ENCODE results near the gene TAF8.

TAF8 gene

GRCh38 chr6:42026540-42026939 is 23.8 kb upstream of the TAF8 start:
- Histone ChIP-seq H3K36me3 (ENCODE audit: control insufficient read depth, insufficient read depth, low read length) (no peaks in the 10 kb centered on the region), H3K4me3 (replicated peaks; ENCODE audit: low read depth, low read length) (no peak overlapping the region), H3K27me3 (replicated peaks; ENCODE audit: control insufficient read depth, insufficient read depth, low read length) (no peaks in the 10 kb centered on the region)
- no peak for DNase-seq (ENCODE audit: extremely low read depth, insufficient read length)
- TF ChIP-seq CTCF (IDR thresholded peaks at IDR 0.05; ENCODE audit: insufficient read depth, low read length, poor library complexity, severe bottlenecking), result no peak

DNA sequence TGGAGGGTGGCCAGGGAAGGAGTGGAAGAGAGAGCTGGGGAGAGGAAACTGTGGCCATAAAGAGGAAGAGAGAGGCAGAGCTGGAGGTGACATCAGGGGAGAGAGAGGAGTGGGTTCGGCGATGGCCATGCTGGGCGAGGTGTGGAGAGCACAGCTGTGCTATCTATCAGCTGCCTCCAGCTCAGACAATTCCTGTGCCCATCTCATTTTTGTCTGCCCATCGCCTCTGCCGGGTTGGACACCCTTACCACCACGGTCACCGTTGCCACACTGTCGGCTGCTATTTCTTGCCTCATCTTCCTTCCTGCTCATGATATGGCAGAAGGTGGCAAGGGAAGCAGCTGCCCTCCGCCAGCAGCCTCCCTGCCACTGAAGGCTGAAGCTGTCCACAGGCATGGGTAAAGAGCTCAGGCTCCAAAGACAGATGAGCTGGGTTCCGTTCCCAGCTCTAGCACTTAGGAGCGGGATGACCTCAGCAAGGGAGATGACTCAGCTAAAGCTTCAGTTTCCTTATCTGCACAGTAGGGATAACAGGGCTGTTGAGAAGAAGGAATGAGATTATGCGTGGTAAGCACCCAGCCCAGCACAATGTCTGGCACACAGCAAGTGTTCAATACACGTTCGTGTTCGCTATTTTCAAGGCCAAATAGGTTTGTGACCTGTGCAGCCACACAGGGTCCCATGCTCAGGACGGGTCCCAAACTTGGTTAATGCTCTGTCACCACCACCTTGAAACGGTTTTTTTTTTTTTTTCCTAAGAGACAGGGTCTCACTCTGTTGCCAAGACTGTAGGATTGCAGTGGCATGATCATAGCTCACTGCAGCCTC is 21.9 kb upstream of the TAF8 start:
- TF ChIP-seq CTCF (IDR thresholded peaks at IDR 0.05; ENCODE audit: insufficient read depth, low read length, poor library complexity, severe bottlenecking), result no peak
- no peak overlapping the region for H3K4me3 ChIP-seq (replicated peaks; ENCODE audit: low read depth, low read length)
- no peak for DNase-seq (ENCODE audit: extremely low read depth, insufficient read length)
- H3K27me3 ChIP-seq (replicated peaks; ENCODE audit: control insufficient read depth, insufficient read depth, low read length), result no peaks in the 10 kb centered on the region
- no peaks in the 10 kb centered on the region for H3K36me3 ChIP-seq (ENCODE audit: control insufficient read depth, insufficient read depth, low read length)

DNA sequence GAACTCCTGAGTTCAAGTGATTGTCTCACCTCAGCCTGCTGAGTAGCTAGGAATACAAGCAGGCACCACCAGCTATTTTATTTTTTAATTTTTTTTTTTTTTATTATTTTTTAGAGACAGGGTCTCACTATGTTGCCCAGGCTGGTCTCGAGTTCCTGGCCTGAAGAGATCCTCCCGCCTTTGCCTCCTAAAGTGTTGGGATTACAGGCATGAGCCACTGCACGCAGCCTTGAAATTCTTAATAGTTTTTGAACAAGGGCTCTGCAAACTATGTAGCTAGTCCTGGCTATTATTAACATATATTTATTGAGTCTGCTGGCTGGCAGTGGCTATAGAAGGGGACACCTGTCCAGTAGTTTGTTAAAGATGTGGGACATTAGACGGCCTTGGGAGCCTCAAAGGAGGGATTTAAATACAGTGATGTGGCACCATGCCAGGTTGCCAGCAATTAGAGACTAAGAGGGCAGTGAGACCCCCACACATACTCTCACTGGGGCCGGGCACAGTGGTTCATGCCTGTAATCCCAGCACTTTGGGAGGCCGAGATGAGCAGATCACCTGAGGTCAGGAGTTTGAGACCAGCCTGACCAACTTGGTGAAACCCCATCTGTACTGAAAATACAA is 21.1 kb upstream of the TAF8 start:
- no peak overlapping the region for H3K4me3 ChIP-seq (replicated peaks; ENCODE audit: low read depth, low read length)
- TF ChIP-seq CTCF (IDR thresholded peaks at IDR 0.05; ENCODE audit: insufficient read depth, low read length, poor library complexity, severe bottlenecking), result no peak
- no peaks in the 10 kb centered on the region for H3K36me3 ChIP-seq (ENCODE audit: control insufficient read depth, insufficient read depth, low read length)
- no peak for DNase-seq (ENCODE audit: extremely low read depth, insufficient read length)
- no peaks in the 10 kb centered on the region for H3K27me3 ChIP-seq (replicated peaks; ENCODE audit: control insufficient read depth, insufficient read depth, low read length)

GRCh38 chr6:42029881-42030280 is 20.4 kb upstream of the TAF8 start:
- no peak for DNase-seq (ENCODE audit: extremely low read depth, insufficient read length)
- TF ChIP-seq CTCF (IDR thresholded peaks at IDR 0.05; ENCODE audit: insufficient read depth, low read length, poor library complexity, severe bottlenecking), result no peak

GRCh38 chr6:42030585-42031506 is 19.5 kb upstream of the TAF8 start:
- H3K4me3 ChIP-seq (replicated peaks; ENCODE audit: low read depth, low read length), result no peak overlapping the region
- H3K36me3 ChIP-seq (ENCODE audit: control insufficient read depth, insufficient read depth, low read length), result no peaks in the 10 kb centered on the region
- no peak for TF ChIP-seq CTCF (IDR thresholded peaks at IDR 0.05; ENCODE audit: insufficient read depth, low read length, poor library complexity, severe bottlenecking)
- no peaks in the 10 kb centered on the region for H3K27me3 ChIP-seq (replicated peaks; ENCODE audit: control insufficient read depth, insufficient read depth, low read length)
- no peak for DNase-seq (ENCODE audit: extremely low read depth, insufficient read length)

More at GRCh38 chr6:42029881-42030280, 20.4 kb upstream of the TAF8 start:
- H3K27me3 ChIP-seq (replicated peaks; ENCODE audit: control insufficient read depth, insufficient read depth, low read length), result no peaks in the 10 kb centered on the region
- H3K4me3 ChIP-seq (replicated peaks; ENCODE audit: low read depth, low read length), result no peak overlapping the region
- H3K36me3 ChIP-seq (ENCODE audit: control insufficient read depth, insufficient read depth, low read length), result no peaks in the 10 kb centered on the region
